ENCODE data around the gene ICA1.

Gene ICA1

DNA sequence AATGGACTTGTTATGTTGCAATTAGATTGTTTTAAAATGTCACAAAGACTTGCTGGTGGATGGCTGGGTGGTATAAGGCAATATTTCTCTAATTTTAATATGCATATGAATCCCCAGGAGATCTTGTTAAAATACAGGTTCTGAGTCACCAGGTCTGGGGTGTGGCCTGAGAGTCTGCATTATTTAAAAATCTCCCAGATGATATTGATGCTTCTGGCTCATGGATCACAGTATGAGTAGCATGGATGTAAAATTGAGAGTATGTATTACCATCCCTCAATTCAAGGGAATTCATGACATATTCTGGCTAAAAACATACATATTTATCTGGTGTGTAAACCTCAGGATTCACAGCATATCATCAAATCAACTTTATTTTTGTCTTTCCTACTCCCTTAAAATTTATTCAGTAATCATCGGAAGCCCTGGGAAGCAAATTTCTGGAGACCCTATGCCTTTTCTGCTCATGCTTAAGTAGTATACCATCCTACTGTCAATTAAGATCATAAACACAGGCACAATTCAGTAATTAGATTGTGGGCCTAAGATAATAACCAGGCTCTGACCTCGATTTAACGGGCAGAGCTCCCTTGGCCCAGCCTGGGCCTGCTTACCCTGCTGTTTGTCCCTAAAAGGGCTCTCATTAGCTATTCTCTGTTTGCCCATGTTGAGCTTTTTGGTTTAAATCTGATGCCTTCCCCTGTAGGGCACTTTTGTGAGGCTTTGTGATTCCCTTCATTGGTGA lies 29.6 kb upstream of the ICA1 start:
- no peaks in the 10 kb centered on the region for H3K36me3 ChIP-seq (ENCODE audit: insufficient read depth)

DNA sequence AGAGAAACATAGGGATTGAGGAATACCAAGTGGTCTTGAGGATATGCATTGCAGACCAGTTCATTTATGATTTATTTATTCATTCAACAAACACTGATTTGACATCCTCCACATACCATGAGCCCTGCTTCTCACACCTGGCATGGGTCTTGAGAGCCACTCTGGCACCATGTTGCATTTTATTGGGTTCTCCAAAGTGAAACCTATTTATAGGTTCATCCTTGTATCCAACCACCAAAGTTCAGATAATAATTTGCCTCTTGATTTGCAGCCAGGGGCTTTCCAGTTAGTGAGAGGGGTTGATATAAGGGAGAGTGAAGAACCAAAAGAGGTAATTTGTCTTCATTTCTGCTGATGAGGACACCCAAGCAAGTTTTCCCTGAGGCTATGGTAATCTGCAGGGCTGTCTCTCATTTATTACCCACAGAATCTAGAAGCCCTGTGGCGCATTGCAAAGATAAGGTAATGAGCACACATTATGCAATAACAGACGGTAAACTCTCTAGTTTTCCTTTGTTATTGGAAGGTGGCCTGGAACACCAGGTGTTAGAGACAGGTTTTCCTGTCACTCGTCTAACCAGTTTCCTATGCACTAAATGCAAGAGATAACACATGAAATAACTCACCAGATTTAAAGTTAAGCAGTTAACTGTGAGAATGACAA lies 28.8 kb upstream of the ICA1 start:
- Histone ChIP-seq H3K9ac (no peak overlapping the region), H3K4me3 (IDR thresholded peaks at IDR 0.05; ENCODE audit: insufficient read depth, low read depth, low read length) (no peak overlapping the region), H3K79me2 (ENCODE audit: insufficient read depth, low read depth) (no peaks in the 10 kb centered on the region), H4K20me1 (ENCODE audit: insufficient read depth) (no peaks in the 10 kb centered on the region), H3K4me1 (ENCODE audit: low read depth, poor library complexity, severe bottlenecking) (peaks cover 7% of the 10 kb centered on the region), H3K4me2 (no peak overlapping the region), H3K36me3 (ENCODE audit: insufficient read depth) (no peaks in the 10 kb centered on the region), H3K27me3 (ENCODE audit: insufficient read depth, low read depth) (no peaks in the 10 kb centered on the region), H2AFZ (ENCODE audit: low read depth) (no peak overlapping the region), H3K27ac (no peak overlapping the region)
- TF ChIP-seq, protein P1, sequence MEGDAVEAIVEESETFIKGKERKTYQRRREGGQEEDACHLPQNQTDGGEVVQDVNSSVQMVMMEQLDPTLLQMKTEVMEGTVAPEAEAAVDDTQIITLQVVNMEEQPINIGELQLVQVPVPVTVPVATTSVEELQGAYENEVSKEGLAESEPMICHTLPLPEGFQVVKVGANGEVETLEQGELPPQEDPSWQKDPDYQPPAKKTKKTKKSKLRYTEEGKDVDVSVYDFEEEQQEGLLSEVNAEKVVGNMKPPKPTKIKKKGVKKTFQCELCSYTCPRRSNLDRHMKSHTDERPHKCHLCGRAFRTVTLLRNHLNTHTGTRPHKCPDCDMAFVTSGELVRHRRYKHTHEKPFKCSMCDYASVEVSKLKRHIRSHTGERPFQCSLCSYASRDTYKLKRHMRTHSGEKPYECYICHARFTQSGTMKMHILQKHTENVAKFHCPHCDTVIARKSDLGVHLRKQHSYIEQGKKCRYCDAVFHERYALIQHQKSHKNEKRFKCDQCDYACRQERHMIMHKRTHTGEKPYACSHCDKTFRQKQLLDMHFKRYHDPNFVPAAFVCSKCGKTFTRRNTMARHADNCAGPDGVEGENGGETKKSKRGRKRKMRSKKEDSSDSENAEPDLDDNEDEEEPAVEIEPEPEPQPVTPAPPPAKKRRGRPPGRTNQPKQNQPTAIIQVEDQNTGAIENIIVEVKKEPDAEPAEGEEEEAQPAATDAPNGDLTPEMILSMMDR (conservative IDR thresholded peaks at IDR 0.05; ENCODE audit: low read depth, low read length), result no peak

More for the DNA sequence above, 29.6 kb upstream of the ICA1 start:
- no peak overlapping the region for H3K4me2 ChIP-seq
- no peak overlapping the region for H3K27ac ChIP-seq
- no peak overlapping the region for H3K9ac ChIP-seq
- TF ChIP-seq, protein P1 (conservative IDR thresholded peaks at IDR 0.05; ENCODE audit: low read depth, low read length), result no peak
- H4K20me1 ChIP-seq (ENCODE audit: insufficient read depth), result no peaks in the 10 kb centered on the region
- H2AFZ ChIP-seq (ENCODE audit: low read depth), result no peak overlapping the region
- H3K79me2 ChIP-seq (ENCODE audit: insufficient read depth, low read depth), result no peaks in the 10 kb centered on the region
- H3K4me3 ChIP-seq (IDR thresholded peaks at IDR 0.05; ENCODE audit: insufficient read depth, low read depth, low read length), result no peak overlapping the region
- no peaks in the 10 kb centered on the region for H3K27me3 ChIP-seq (ENCODE audit: insufficient read depth, low read depth)
- H3K4me1 ChIP-seq (ENCODE audit: low read depth, poor library complexity, severe bottlenecking), result peaks cover 13% of the 10 kb centered on the region

DNA sequence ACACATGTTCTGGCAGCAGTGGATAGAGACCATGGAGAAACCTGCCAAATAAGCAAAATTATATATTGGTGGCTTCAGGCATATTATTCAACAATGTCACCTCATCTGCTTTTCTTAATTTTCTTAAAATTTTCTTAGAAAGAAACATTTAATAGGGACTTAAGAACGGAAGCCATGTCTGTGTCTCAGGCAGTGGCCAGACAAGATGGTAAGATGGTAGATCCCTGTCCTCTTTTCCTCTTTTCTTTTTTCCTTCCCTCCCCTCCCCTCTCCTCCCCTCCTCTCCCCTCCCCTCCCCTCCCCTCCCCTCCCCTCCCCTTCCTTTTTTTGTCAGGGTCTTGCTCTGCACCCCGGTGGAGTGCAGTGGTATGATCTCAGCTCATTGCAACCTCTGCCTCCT lies 24.2 kb upstream of the ICA1 start:
- Histone ChIP-seq H3K79me2 (ENCODE audit: insufficient read depth, low read depth) (no peaks in the 10 kb centered on the region), H3K4me1 (ENCODE audit: low read depth, poor library complexity, severe bottlenecking) (peaks cover 4% of the 10 kb centered on the region), H3K4me3 (IDR thresholded peaks at IDR 0.05; ENCODE audit: insufficient read depth, low read depth, low read length) (no peak overlapping the region), H3K27me3 (ENCODE audit: insufficient read depth, low read depth) (no peaks in the 10 kb centered on the region), H3K4me2 (no peak overlapping the region), H3K36me3 (ENCODE audit: insufficient read depth) (no peaks in the 10 kb centered on the region), H4K20me1 (ENCODE audit: insufficient read depth) (no peaks in the 10 kb centered on the region), H3K27ac (no peak overlapping the region), H2AFZ (ENCODE audit: low read depth) (no peak overlapping the region), H3K9ac (no peak overlapping the region)
- TF ChIP-seq, protein P1 (conservative IDR thresholded peaks at IDR 0.05; ENCODE audit: low read depth, low read length), result no peak

DNA sequence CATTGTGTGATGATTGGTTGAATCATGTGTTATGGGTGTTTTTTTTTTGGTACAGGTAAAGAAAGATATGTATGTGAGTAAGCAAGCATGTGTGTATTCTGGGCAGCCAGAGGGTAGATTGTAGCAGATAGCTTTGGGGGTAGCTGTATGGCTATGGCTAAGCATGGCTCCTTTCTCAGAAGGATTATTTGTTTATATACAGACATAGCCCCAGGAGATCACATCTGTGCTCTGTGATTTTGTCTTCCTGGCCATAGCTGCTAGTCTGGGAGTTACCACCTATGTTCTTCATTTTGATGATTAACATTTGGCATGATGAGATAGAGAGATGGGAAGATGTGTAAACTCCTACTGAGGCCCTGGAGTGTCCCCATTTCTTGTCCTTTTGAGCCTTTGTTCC lies 23.2 kb upstream of the ICA1 start:
- no peak overlapping the region for H3K27ac ChIP-seq
- TF ChIP-seq, protein P1 (conservative IDR thresholded peaks at IDR 0.05; ENCODE audit: low read depth, low read length), result no peak
- no peak overlapping the region for H3K4me2 ChIP-seq
- no peaks in the 10 kb centered on the region for H3K4me1 ChIP-seq (ENCODE audit: low read depth, poor library complexity, severe bottlenecking)
- no peaks in the 10 kb centered on the region for H4K20me1 ChIP-seq (ENCODE audit: insufficient read depth)
- no peak overlapping the region for H3K4me3 ChIP-seq (IDR thresholded peaks at IDR 0.05; ENCODE audit: insufficient read depth, low read depth, low read length)
- H3K27me3 ChIP-seq (ENCODE audit: insufficient read depth, low read depth), result no peaks in the 10 kb centered on the region
- H3K36me3 ChIP-seq (ENCODE audit: insufficient read depth), result no peaks in the 10 kb centered on the region
- H3K9ac ChIP-seq, result no peak overlapping the region
- H3K79me2 ChIP-seq (ENCODE audit: insufficient read depth, low read depth), result no peaks in the 10 kb centered on the region
- H2AFZ ChIP-seq (ENCODE audit: low read depth), result no peak overlapping the region
